Spleen (tissue), 3 donors: Measurements from ENCODE around the gene GABBR2.

Experiments
- POLR2A ChIP-seq, 3 donors: fragments of 450-650 bp; IDR thresholded peaks; one replicate each; pipeline ENCODE4 v1.5.1; 2017; ENCODE audit warnings: antibody characterized with exemption in 3 of 3, mild to moderate bottlenecking in 1 of 3
- POLR2AphosphoS5 ChIP-seq, 3 donors: sonication (generic); formaldehyde crosslinking; IDR thresholded peaks; one replicate each; pipeline ENCODE4 v1.5.1; 2017; ENCODE audit warnings: antibody characterized with exemption in 3 of 3

DNA sequence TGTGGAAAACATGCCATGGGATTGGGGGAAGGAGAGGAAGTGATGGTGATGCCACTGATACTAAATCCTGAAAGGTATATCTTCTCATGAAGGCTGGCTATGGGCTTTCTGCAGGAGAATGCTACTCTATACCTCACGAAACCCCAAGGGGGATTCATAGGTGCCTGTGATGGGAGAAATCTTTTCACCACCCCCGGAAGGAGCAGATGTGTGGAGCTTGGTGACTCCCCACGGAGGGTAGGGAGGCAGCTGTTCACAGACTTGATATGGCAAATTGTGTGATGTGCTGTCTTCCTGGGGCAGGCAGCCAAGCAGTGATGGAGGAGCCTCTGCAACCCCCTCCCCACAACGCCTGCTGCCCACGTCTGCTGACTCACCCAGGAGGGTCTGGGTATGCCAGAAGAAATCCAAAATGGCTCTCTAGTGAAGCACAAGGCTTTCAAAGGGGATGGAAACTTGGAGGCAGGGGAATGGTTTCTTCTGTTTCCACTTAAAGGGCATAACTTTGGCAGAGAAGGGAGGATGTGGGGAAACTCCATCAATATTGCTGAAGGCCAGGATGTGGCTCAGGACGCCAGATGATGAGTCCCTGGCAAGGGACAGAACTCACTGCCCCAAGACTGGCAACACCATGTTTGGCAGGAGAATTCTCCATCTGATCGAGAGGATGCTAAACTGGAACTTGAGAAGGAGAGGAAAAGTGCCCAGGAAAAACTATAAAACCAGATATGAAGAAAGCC is 188.3 kb downstream of the GABBR2 start:
- TF ChIP-seq POLR2AphosphoS5 (IDR thresholded peaks at IDR 0.05), result no peak
- TF ChIP-seq POLR2A (IDR thresholded peaks at IDR 0.05), result no peak
